NCI-H2171 (cell line): ENCODE measurements around the gene PHYH.
"Not testable (repeated sequence)": the region's sequence is repeated elsewhere in the genome, so short reads cannot be mapped to it uniquely, and the experiment has no call there.

ENCODE experiments used
- DNase-seq: peaks from one replicate; lab custom pipeline; 2025; lab: John Stamatoyannopoulos, UW

PHYH gene

DNA sequence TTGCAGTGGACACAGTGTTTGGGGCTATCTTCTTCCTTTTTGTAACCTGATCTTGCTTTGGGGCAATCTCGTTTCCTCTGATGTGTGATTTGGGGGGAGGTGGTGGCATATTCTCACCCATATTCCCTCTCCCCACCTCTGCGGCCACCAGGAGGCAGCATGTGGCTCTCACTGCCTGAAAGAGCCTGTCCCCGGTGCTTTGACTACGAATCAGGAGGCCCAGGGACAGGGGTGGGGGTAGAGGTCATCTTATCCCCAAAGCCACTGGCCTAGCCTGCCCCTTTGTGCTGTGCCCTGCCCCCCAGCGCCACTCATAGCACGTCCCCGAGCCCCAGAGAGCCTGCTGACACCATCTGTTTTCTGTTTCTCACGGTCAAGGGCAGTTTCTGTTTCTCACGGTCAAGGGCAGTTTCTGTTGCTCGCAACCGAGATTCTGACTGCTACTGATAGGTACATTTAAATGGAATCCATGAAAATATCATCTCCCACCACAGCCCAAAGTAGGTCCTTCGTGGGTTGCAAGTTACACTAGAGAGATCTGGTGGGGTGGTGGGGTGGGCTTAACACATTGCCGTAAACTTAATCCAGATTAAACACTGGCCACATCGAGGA lies 28.2 kb downstream of the PHYH start:
- DNase-seq, result no peak

DNA sequence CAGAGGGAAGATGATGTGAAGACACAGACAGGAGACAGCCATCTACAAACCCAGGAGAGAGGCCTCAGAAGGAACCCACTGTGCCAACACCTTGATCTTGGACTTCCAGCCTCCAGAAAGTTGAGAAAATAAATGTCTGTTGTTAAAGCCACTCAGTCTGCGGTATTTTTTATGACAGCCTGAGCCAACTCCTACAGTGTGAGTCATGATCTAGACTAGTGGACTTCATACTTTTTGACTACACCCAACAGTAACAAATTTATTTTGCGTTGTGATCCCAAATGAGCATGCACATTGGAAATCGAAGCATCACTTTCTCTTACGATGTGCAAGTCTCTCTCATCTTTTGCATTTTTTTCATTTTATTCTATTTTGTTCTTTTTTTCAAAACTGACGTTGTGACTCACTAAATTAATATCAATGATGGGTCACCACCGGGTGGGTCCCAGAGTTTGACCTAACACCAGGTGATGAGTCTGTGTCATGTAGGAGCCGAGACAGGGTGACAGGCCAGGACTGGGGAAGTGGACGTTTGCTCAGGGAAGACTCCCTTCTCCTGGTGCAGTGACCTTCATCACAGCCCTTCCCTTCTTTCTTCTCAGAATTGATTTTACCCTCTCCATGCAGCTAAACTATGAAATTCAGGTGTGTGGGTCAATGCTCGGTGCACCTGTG lies 28.9 kb downstream of the PHYH start:
- no peak for DNase-seq

GRCh38 chr10:13268841-13269240 lies 31.0 kb downstream of the PHYH start:
- no peak for DNase-seq

- no peak for DNase-seq
Observed at GRCh38 chr10:13268310-13268709, 31.6 kb downstream of the PHYH start.

- no peak for DNase-seq
Observed at GRCh38 chr10:13263591-13263990, 36.3 kb downstream of the PHYH start.

GRCh38 chr10:13262433-13262832 lies 37.4 kb downstream of the PHYH start:
- DNase-seq, result no peak

GRCh38 chr10:13257621-13258140 lies 42.2 kb downstream of the PHYH start:
- DNase-seq, result no peak

DNA sequence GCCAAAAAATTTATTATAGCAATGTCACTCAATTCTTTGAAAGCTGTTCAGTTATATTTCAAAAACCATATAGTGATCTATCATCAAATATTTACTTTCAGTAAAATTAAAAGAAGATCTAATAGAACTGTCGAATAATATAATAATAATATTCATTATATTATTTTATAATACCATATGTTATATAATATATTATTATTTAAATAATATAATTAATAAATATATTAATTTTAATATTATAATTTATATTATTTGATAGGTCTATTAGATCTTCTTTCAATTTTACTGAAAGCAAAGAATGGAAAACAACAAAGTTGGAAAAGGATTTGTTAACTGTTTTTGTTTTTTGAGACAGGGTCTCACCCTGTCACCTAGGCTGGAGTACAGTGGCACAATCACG lies 43.2 kb downstream of the PHYH start:
- no peak for DNase-seq

DNA sequence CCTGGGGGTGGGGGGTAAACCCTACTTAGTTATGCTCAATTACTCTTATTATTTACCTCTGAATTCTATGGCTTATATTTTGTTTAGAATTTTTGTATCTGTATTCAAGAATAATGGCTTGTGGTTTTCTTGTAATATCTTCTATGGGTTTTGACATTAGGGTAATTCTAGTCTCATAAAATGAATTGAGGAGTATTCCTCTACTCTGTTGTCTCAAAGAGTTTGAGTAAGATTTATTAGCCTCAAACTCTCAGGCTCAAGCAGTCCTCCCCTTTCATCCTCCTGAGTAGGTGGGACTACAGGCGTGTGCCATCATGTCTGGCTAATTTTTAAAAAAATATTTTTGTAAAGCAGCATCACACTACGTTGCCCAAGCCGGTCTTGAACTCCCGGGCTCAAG lies 46.1 kb downstream of the PHYH start:
- no peak for DNase-seq

GRCh38 chr10:13247784-13248183 lies 52.1 kb downstream of the PHYH start:
- no peak for DNase-seq

- no peak for DNase-seq
Observed at GRCh38 chr10:13247246-13247645, 52.6 kb downstream of the PHYH start.

DNA sequence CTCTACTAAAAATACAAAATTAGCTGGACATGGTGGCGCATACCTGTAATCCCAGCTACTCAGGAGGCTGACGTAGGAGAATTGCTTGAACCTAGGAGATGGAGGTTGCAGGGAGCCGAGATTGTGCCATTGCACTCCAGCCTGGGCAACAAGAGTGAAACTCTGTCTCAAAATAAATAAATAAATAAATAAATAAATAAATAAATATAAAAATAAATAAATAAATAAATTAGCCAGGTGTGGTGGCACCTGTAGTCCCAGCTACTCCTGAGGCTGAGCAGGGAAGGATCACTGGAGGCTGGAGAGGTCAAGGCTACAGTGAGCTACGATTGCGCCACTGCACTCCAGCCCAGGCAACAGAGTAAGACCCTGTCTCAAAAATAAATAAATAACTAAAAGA lies 57.6 kb downstream of the PHYH start:
- DNase-seq, result not testable (repeated sequence)

DNA sequence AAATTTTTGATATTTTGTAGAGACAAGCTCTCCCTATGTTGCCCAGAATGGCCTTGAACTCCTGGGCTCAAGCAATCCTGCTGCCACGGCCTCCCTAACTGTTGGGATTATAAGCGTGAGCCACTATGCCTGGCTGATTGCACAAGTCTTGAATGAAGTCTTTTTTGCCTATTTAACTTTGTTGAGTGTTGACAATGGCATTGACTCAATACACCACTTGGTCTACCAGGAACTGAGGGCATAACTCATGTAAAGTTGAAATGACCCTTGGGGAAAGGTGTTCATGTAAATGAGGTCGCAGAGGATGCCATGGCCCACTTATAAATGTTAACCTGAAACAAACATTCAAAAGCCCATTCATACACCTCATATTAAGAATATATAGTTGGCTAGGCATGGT lies 58.3 kb downstream of the PHYH start:
- DNase-seq, result no peak

- DNase-seq, result no peak
Observed at GRCh38 chr10:13239923-13240322, 59.9 kb downstream of the PHYH start.

DNA sequence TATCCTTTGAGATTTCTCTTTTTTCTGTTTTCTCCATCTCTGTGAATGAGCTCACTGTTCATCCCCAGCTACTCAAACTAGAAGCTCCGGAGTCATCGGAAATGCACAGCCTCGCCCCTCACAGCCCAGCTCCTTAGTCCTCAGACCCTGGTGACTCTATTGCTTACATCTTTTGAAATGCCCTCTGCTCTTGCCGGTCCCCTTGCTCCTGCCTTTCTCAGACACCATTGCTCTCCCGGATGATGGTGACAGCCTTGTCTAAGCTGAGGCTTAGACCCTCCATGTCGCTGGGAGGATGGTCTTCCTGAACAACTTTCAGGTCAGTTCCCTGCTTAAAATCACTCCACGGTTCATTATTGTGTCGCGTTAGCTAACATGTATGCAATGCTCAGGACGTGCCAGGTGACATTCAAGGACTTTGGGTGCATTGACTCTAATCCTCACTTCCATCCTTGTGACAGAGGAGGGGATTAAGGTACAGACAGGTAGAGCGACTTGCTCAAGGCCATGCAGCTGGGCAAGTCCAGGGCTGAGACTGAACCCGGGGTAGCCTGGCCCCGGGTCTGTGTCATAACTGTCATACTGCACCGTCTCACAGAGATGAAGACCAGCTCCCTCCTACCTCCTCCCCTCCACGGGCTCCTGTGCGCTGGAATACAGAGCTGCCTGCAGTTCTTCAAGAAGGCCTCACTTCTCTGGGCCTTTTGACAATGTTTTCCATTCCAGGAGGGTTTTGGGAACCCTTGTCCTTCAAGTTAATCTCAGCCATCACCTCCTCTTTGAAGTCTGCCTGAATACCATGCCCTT lies 61.4 kb downstream of the PHYH start:
- DNase-seq, result no peak

- DNase-seq, result no peak
Observed at GRCh38 chr10:13236638-13237037, 63.2 kb downstream of the PHYH start.

DNA sequence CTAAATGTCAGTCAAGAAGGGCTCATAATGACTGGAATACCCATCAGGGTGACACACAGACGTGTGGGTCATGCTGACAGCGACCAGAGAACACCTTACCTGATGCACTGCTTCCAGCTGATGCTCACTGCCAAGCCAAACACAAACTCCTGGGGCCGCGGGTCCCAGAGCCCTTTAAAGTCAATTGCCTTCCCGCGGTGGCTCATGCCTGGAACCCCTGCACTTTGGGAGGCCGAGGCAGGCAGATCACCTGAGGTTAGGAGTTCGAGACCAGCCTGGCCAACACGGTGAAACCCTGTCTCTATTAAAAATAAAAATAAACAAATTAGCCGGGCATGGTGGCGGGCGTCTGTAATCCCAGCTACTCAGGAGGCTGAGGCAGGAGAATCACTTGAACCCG lies 65.1 kb downstream of the PHYH start:
- not testable (repeated sequence) for DNase-seq

DNA sequence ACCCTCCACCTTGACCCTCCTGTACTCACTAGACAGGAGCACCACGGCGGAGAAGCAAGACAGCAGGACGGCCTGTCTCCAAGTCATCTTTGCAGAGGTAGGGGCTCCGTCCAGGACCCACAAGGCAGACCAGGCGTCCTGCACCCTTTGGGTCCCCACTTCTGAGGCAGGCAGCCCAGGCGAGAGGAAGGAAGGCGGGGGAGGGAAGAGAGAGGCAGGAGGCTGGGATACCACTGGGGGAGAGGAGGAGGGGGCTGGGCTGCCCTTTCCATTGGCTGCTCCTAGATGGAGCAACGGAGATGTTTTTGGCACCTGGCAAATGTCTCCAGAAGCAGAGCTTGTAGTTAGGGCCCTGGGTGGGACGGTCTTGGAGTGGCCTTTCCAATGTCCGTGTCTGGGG lies 65.7 kb downstream of the PHYH start, which contains the start of gene UCMA:
Gene UCMA (minus strand): TSS at position 203 of the 400 bp plus-strand sequence. CDS start 116 bp downstream, at position 87.
- no peak for DNase-seq

DNA sequence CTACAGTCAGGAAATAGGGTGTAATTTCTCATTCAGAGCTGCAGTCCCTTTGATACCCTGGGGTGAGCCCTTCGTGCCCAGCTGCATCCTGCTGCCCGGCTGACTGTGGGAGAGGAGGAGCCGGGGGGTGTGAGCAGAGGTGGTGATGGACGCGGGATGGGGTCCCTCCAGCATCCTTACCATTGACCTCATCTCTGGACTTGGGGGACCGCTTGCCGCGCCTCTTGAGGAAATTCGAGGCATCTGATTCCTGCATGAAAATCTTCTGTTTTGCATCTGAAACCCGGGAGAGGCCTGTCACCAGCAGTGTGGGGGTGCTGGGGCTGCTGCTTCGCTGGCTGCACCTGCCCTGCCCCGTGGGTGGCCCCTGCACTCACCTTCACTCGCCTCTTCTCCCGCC lies 66.5 kb downstream of the PHYH start:
- no peak for DNase-seq

DNA sequence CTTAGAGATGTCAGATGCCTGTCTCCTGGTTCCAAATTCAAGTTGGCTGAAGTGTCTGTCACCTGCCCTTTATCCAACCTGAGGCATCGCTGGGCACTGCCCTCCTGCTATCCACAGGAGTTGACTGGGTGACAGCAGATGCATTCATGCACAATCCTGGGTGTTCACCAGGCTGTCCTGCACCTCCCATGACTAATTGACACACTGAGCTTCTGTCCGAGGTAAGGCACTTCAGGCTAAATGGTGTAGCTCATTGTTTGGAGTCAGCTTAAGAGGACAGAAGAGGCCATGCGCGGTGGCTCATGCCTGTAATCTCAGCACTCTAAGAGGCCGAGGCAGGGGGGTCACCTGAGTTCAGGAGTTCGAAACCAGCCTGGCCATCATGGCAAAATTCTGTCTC lies 68.1 kb downstream of the PHYH start:
- no peak for DNase-seq

GRCh38 chr10:13231190-13231589 lies 68.7 kb downstream of the PHYH start:
- no peak for DNase-seq
